HCT116 (cell line): ENCODE data around the gene VPS41. TPM values are rescaled to one million over a fixed set of nuclear protein-coding genes. Genes with fewer than 3 reads are reported as not detected.

Experiments used
- ATAC-seq: fragments of 200-7000 bp; cut with Tn5 transposase; 2 replicates; pipeline ENCODE4 v1.9.1; 2020; ENCODE audit warnings: mild to moderate bottlenecking, moderate library complexity
- BruUV-seq: library from RNA; stranded (reverse); fragments of 400-500 nt; replicated peaks from 2 replicates; lab custom pipeline; 2021; lab: Mats Ljungman, UMichigan
- CTCF ChIA-PET: fragments of 300-600 bp; sonication (Branson Sonifier 250); formaldehyde crosslinking; loops from one replicate; lab custom pipeline; 2021; ENCODE audit warnings: antibody characterized with exemption; lab: Charles Lee
- POLR2A ChIA-PET: fragments of 300-600, 350-600 bp; sonication (Branson Sonifier 250); formaldehyde crosslinking; loops from one replicate; lab custom pipeline; 2021; ENCODE audit warnings: antibody characterized with exemption; lab: Charles Lee
- RAD21 ChIA-PET, 2 experiments: fragments of 300-600 bp; sonication (Branson Sonifier 250); formaldehyde crosslinking; loops; one replicate each; lab custom pipeline; 2023; ENCODE audit warnings: low total read pairs in 2 of 2; ENCODE audit not compliant: uncharacterized antibody in 2 of 2, unreplicated experiment in 2 of 2, low non-redundant PET in 1 of 2; lab: Charles Lee
- DNase-seq: peaks from one replicate; pipeline ENCODE4 v3.0.0-alpha.2; 2010; ENCODE audit warnings: low read depth, low spot score
- H2AFZ ChIP-seq: fragments of 200-600 bp; shearing (Covaris generic), sonication (generic); 2 replicates; pipeline ENCODE4 v1.6.1; 2017; ENCODE audit warnings: low read depth, mixed run types, mixed read lengths, antibody characterized with exemption, low read length; ENCODE audit not compliant: poor library complexity, severe bottlenecking
- H3K27ac ChIP-seq: 2 replicates; pipeline ENCODE4 v1.5.1; 2012; ENCODE audit warnings: low read depth, low read length
- H3K27me3 ChIP-seq: fragments of 200-600 bp; sonication (generic); 2 replicates; pipeline ENCODE4 v1.6.1; 2016; ENCODE audit warnings: mixed run types, low read length, mixed read lengths; ENCODE audit not compliant: insufficient read depth
- H3K36me3 ChIP-seq, 2 experiments: fragments of 200-500 bp in 1 of 2; fragments of 200-600 bp in 1 of 2; sonication (Bioruptor generic) in 1 of 2; sonication (generic) in 1 of 2; 2 replicates each; pipeline versions ENCODE4 v1.5.1 to v1.6.1; 2014 to 2016; ENCODE audit warnings: low read length in 2 of 2, inconsistent platforms in 1 of 2, mixed read lengths in 1 of 2, mixed run types in 1 of 2; ENCODE audit not compliant: insufficient read depth in 2 of 2, control insufficient read depth in 1 of 2
- H3K4me1 ChIP-seq, 2 experiments: fragments of 200-600 bp in 1 of 2; sonication (generic) in 1 of 2; 2 replicates each; pipeline versions ENCODE4 v1.5.1 to v1.6.1; 2012 to 2017; ENCODE audit warnings: low read length in 2 of 2, inconsistent platforms in 1 of 2, mild to moderate bottlenecking in 1 of 2, mixed read lengths in 1 of 2, mixed run types in 1 of 2, moderate library complexity in 1 of 2; ENCODE audit not compliant: insufficient read depth in 2 of 2, control insufficient read depth in 1 of 2
- H3K4me2 ChIP-seq: fragments of 200-600 bp; sonication (generic); 2 replicates; pipeline ENCODE4 v1.6.1; 2017; ENCODE audit warnings: mixed run types, low read length, mixed read lengths
- H3K4me3 ChIP-seq, 2 experiments: fragments of 200-600 bp in 1 of 2; sonication (generic) in 1 of 2; replicated peaks in 1 of 2; 2 replicates each; pipeline ENCODE4 v1.5.1; 2011 to 2016; ENCODE audit warnings: low read length in 2 of 2, control low read depth in 1 of 2, low read depth in 1 of 2, mild to moderate bottlenecking in 1 of 2, mixed read lengths in 1 of 2, mixed run types in 1 of 2
- H3K79me2 ChIP-seq: fragments of 200-600 bp; sonication (generic); 2 replicates; pipeline ENCODE4 v1.6.1; 2017; ENCODE audit warnings: mild to moderate bottlenecking, mixed run types, low read length, moderate library complexity, mixed read lengths; ENCODE audit not compliant: insufficient read depth
- H3K9ac ChIP-seq: fragments of 200-600 bp; sonication (generic); 2 replicates; pipeline ENCODE4 v1.6.1; 2016; ENCODE audit warnings: low read length, mixed read lengths
- H3K9me2 ChIP-seq: fragments of 200-600 bp; sonication (generic), shearing (Covaris generic); 2 replicates; pipeline ENCODE4 v1.6.1; 2017; ENCODE audit warnings: mixed run types, mild to moderate bottlenecking, moderate library complexity; ENCODE audit not compliant: insufficient read depth
- H3K9me3 ChIP-seq, 2 experiments: fragments of 200-500 bp in 1 of 2; fragments of 200-600 bp in 1 of 2; sonication (Bioruptor generic) in 1 of 2; sonication (generic) in 1 of 2; 2 replicates each; pipeline ENCODE4 v1.6.1; 2014 to 2017; ENCODE audit warnings: low read length in 2 of 2, mixed read lengths in 2 of 2, inconsistent platforms in 1 of 2, low read depth in 1 of 2, mild to moderate bottlenecking in 1 of 2, mixed run types in 1 of 2, moderate library complexity in 1 of 2; ENCODE audit not compliant: control insufficient read depth in 1 of 2, insufficient read depth in 1 of 2
- H4K20me1 ChIP-seq: fragments of 200-600 bp; sonication (generic), shearing (Covaris generic); 2 replicates; pipeline ENCODE4 v1.6.1; 2017; ENCODE audit warnings: mixed run types, mild to moderate bottlenecking, moderate library complexity; ENCODE audit not compliant: insufficient read depth
- ATF3 ChIP-seq: IDR thresholded peaks from 2 replicates; pipeline ENCODE4 v1.6.1; 2012
- CBX3 ChIP-seq: IDR thresholded peaks from 2 replicates; pipeline ENCODE4 v1.6.1; 2012; ENCODE audit warnings: low read depth
- CTCF ChIP-seq, 3 experiments: fragments of 200-600 bp in 1 of 3; sonication (generic) in 1 of 3; IDR thresholded peaks in 2 of 3; conservative IDR thresholded peaks in 1 of 3; 2 replicates each; pipeline ENCODE4 v1.5.1; 2012 to 2017; ENCODE audit warnings: low read depth in 2 of 3, low read length in 2 of 3, antibody characterized with exemption in 1 of 3, borderline replicate concordance in 1 of 3, control low read depth in 1 of 3, mild to moderate bottlenecking in 1 of 3, mixed read lengths in 1 of 3, mixed run types in 1 of 3, moderate library complexity in 1 of 3; ENCODE audit not compliant: insufficient read depth in 1 of 3
- EGR1 ChIP-seq: IDR thresholded peaks from 2 replicates; pipeline ENCODE4 v1.6.1; 2012; ENCODE audit warnings: low read depth
- ELF1 ChIP-seq: IDR thresholded peaks from 2 replicates; pipeline ENCODE4 v1.6.1; 2012; ENCODE audit warnings: low read depth, borderline replicate concordance
- EZH2phosphoT487 ChIP-seq: fragments of 200-600 bp; IDR thresholded peaks from 2 replicates; pipeline ENCODE4 v1.6.1; 2018; ENCODE audit warnings: antibody characterized with exemption, borderline replicate concordance
- FOSL1 ChIP-seq: IDR thresholded peaks from 2 replicates; pipeline ENCODE4 v1.6.1; 2012; ENCODE audit warnings: low read depth
- MAX ChIP-seq: IDR thresholded peaks from 2 replicates; pipeline ENCODE4 v1.6.1; 2012
- POLR2A ChIP-seq: IDR thresholded peaks from 2 replicates; pipeline ENCODE4 v1.7.0; 2011; ENCODE audit warnings: borderline replicate concordance; ENCODE audit not compliant: insufficient read depth, insufficient read length; ENCODE audit errors: extremely low read depth
- POLR2AphosphoS5 ChIP-seq: IDR thresholded peaks from 2 replicates; pipeline ENCODE4 v1.6.1; 2011; ENCODE audit warnings: mild to moderate bottlenecking, low read depth, low read length, moderate library complexity
- RAD21 ChIP-seq: IDR thresholded peaks from 2 replicates; pipeline ENCODE4 v1.6.1; 2012; ENCODE audit warnings: low read depth, mild to moderate bottlenecking
- REST ChIP-seq: IDR thresholded peaks from 2 replicates; pipeline ENCODE4 v1.6.1; 2012; ENCODE audit warnings: low read depth
- SIN3A ChIP-seq: IDR thresholded peaks from 2 replicates; pipeline ENCODE4 v1.6.1; 2012; ENCODE audit warnings: low read depth
- SP1 ChIP-seq: IDR thresholded peaks from 2 replicates; pipeline ENCODE4 v1.6.1; 2012; ENCODE audit warnings: low read depth
- SRF ChIP-seq: IDR thresholded peaks from 2 replicates; pipeline ENCODE4 v1.6.1; 2012; ENCODE audit warnings: low read depth
- TCF7L2 ChIP-seq: IDR thresholded peaks from 2 replicates; pipeline ENCODE4 v1.7.0; 2011; ENCODE audit warnings: borderline replicate concordance, inconsistent platforms; ENCODE audit not compliant: insufficient read depth, insufficient read length; ENCODE audit errors: extremely low read depth
- YY1 ChIP-seq: IDR thresholded peaks from 2 replicates; pipeline ENCODE4 v1.6.1; 2011; ENCODE audit warnings: low read length, low read depth, moderate library complexity, mild to moderate bottlenecking; ENCODE audit not compliant: insufficient replicate concordance; ENCODE audit errors: extremely low read depth
- ZFX ChIP-seq: fragments of 450-650 bp; IDR thresholded peaks from 2 replicates; pipeline ENCODE4 v1.6.1; 2017
- ZNF274 ChIP-seq: fragments of 200-500 bp; sonication (Bioruptor generic); IDR thresholded peaks from 2 replicates; pipeline ENCODE4 v1.6.1; 2014; ENCODE audit warnings: mild to moderate bottlenecking, low read depth, low read length, inconsistent platforms
- intact Hi-C: fragments of 100-400 bp; cut with micrococcal nuclease; formaldehyde crosslinking; loops from 2 replicates; pipeline ENCODE4 v1.10.0; 2022
- total RNA-seq: library from RNA; stranded (reverse); gene quantifications from one replicate; pipeline ENCODE4 v1.2.1, GENCODE V29; 2021; ENCODE audit not compliant: unreplicated experiment

VPS41 gene
- total RNA-seq, 1 experiment from 2014 or later = 72.2 TPM

- RAD21 ChIA-PET = no interaction called here
- Histone ChIP-seq H3K9me2 (no peaks in the 10 kb centered on the region), H3K9ac (no peak overlapping the region), H2AFZ (no peak overlapping the region), H3K4me1 (no peaks in the 10 kb centered on the region), H4K20me1 (no peaks in the 10 kb centered on the region), H3K4me2 (no peak overlapping the region), H3K79me2 (no peaks in the 10 kb centered on the region), H3K36me3 (no peaks in the 10 kb centered on the region), H3K27ac (no peak overlapping the region), H3K4me3 (no peak overlapping the region), H3K9me3 (no peaks in the 10 kb centered on the region), H3K27me3 (no peaks in the 10 kb centered on the region)
- intact Hi-C loops = no loop called here
- ATAC-seq (no peak), DNase-seq (no peak)
- no TSS peak for BruUV-seq
- TF ChIP-seq RAD21 (no peak), ELF1 (no peak), YY1 (no peak), EZH2phosphoT487 (no peak), POLR2AphosphoS5 (no peak), CBX3 (no peak), ZNF274 (no peak), FOSL1 (no peak), TCF7L2 (no peak), CTCF (IDR thresholded peaks at IDR 0.05 in 2 of 3, conservative IDR thresholded peaks at IDR 0.05 in 1 of 3; ENCODE audit: borderline replicate concordance in 1 of 3, insufficient read depth in 1 of 3, low read depth in 2 of 3, low read length in 2 of 3) (no peak), REST (no peak), SIN3A (no peak), EGR1 (no peak), POLR2A (no peak), ZFX (no peak), MAX (no peak), SP1 (no peak), ATF3 (no peak), SRF (no peak)
- CTCF ChIA-PET = no interaction called here
- POLR2A ChIA-PET = no interaction called here
Measured at GRCh38 chr7:38881947-38882684, 26.9 kb downstream of the VPS41 start.
